HEK293 (cell line): Measurements from ENCODE around the gene CST9.

ENCODE experiments used
- KLF7 ChIP-seq: fragments of 450-650 bp; formaldehyde crosslinking; IDR thresholded peaks from 2 replicates; pipeline ENCODE4 v1.5.1; 2016; ENCODE audit warnings: missing biosample characterization, missing genetic modification characterization, borderline replicate concordance
- ZNF114 ChIP-seq: fragments of 450-650 bp; formaldehyde crosslinking; IDR thresholded peaks from 2 replicates; pipeline ENCODE4 v1.5.0; 2017; ENCODE audit warnings: missing biosample characterization, missing genetic modification characterization
- ZNF146 ChIP-seq: fragments of 450-650 bp; formaldehyde crosslinking; IDR thresholded peaks from 2 replicates; pipeline ENCODE4 v1.5.1; 2016; ENCODE audit warnings: missing biosample characterization, missing genetic modification characterization
- ZNF350 ChIP-seq: fragments of 450-650 bp; formaldehyde crosslinking; IDR thresholded peaks from 2 replicates; pipeline ENCODE4 v1.5.0; 2017; ENCODE audit warnings: missing biosample characterization, mild to moderate bottlenecking, missing genetic modification characterization
- ZNF555 ChIP-seq: fragments of 450-650 bp; formaldehyde crosslinking; conservative IDR thresholded peaks from 2 replicates; pipeline ENCODE4 v1.5.1; 2017; ENCODE audit warnings: missing biosample characterization, mild to moderate bottlenecking, missing genetic modification characterization, inconsistent platforms
- ZNF791 ChIP-seq: fragments of 450-650 bp; formaldehyde crosslinking; IDR thresholded peaks from 2 replicates; pipeline ENCODE4 v1.5.1; 2016; ENCODE audit warnings: missing biosample characterization, missing genetic modification characterization
- ZSCAN5A ChIP-seq: fragments of 450-650 bp; formaldehyde crosslinking; IDR thresholded peaks from 2 replicates; pipeline ENCODE4 v1.5.1; 2016; ENCODE audit warnings: missing biosample characterization, missing genetic modification characterization
- TF ChIP-seq, protein P1 (sequence below): fragments of 450-650 bp; formaldehyde crosslinking; IDR thresholded peaks from 2 replicates; pipeline ENCODE4 v1.5.1; 2016; ENCODE audit warnings: missing biosample characterization, missing genetic modification characterization

DNA sequence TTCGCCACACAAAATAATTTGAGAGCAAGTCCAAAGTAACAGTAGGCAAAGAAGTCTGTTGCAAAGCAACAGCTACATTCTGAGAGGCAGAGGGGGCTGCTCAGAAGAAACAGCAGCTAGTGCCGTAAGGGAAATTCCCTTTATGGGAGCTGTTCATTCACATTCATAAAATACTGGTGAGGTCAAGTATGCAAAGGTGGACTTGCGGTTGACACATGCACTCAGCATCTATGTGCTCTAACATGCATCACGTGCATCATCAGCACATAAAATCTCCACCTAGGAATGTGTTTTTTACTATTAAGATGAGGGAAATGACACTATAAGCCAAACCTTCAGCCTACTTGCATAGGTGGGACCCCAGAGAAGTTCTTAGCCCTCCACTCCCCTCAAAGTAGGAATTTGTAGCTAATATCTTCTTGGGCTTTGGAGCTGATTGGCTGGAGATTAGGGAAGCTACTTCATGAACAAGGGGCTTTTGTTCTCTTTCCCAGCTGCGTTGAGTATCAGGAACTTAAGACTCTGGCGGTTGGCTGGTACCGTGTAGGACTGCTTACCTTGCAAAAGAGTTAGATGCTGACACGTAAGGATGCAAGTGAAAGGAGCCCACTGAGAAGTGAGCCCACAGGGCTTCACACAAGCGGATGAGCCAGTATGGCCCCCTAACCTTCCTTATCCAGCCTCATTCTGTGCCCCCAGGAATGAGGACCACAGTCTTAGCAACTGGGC, 19.7 kb upstream of the CST9 start:
- TF ChIP-seq ZSCAN5A (tag by site-specific recombination) (no peak), ZNF791 (tag by site-specific recombination) (no peak), ZNF146 (no peak), ZNF350 (no peak), ZNF555 (tag by site-specific recombination) (no peak), KLF7 (tag by site-specific recombination) (no peak), ZNF114 (tag by site-specific recombination) (no peak)
- TF ChIP-seq, protein P1, sequence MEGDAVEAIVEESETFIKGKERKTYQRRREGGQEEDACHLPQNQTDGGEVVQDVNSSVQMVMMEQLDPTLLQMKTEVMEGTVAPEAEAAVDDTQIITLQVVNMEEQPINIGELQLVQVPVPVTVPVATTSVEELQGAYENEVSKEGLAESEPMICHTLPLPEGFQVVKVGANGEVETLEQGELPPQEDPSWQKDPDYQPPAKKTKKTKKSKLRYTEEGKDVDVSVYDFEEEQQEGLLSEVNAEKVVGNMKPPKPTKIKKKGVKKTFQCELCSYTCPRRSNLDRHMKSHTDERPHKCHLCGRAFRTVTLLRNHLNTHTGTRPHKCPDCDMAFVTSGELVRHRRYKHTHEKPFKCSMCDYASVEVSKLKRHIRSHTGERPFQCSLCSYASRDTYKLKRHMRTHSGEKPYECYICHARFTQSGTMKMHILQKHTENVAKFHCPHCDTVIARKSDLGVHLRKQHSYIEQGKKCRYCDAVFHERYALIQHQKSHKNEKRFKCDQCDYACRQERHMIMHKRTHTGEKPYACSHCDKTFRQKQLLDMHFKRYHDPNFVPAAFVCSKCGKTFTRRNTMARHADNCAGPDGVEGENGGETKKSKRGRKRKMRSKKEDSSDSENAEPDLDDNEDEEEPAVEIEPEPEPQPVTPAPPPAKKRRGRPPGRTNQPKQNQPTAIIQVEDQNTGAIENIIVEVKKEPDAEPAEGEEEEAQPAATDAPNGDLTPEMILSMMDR (tag by site-specific recombination): no peak
